Ovary (tissue), 9 donors: Measurements from ENCODE around the gene OR2V1. TPM values are rescaled to one million over a fixed set of nuclear protein-coding genes. Genes with fewer than 3 reads are reported as not detected.
A peak's percentile ranks its signal among the peaks of the same experiment; 100 is the strongest.
"Not testable (repeated sequence)": the region's sequence is repeated elsewhere in the genome, so short reads cannot be mapped to it uniquely, and the experiment has no call there.

Source experiments
- DNase-seq, 5 donors: peaks; one replicate each; pipeline ENCODE4 v3.0.0-alpha.2; 2019 to 2020
- H3K27ac ChIP-seq, 2 donors: fragments of 200-600 bp; one replicate each; pipeline versions ENCODE4 v1.5.1 to v1.8.0; 2019 to 2022
- H3K27me3 ChIP-seq: fragments of 200-600 bp; one replicate; pipeline ENCODE4 v1.8.0; 2022
- H3K36me3 ChIP-seq: fragments of 200-600 bp; sonication (generic); one replicate; pipeline ENCODE4 v1.5.1; 2019
- H3K4me1 ChIP-seq: one replicate; pipeline ENCODE4 v1.8.1; 2013; ENCODE audit warnings: mild to moderate bottlenecking, moderate library complexity; ENCODE audit not compliant: insufficient read depth
- H3K4me3 ChIP-seq: fragments of 200-600 bp; sonication (generic); one replicate; pipeline ENCODE4 v1.5.1; 2017
- H3K9me3 ChIP-seq, 2 donors: fragments of 200-600 bp in 1 of 2; sonication (generic) in 1 of 2; one replicate each; pipeline versions ENCODE4 v1.5.1 to v1.8.1; 2013 to 2019; ENCODE audit warnings: mild to moderate bottlenecking in 1 of 2, moderate library complexity in 1 of 2
- EP300 ChIP-seq: sonication (generic); formaldehyde crosslinking; IDR thresholded peaks from one replicate; pipeline ENCODE4 v1.6.1; 2017; ENCODE audit warnings: antibody characterized with exemption
- POLR2A ChIP-seq: fragments of 450-650 bp; IDR thresholded peaks from one replicate; pipeline ENCODE4 v1.6.1; 2017; ENCODE audit warnings: antibody characterized with exemption, mild to moderate bottlenecking, moderate library complexity
- WGBS, 3 donors: extraction: QIAGEN DNeasy Blood & Tissue Kit in 1 of 3; methylation state at CpG; one replicate each; pipeline versions ENCODE4 v1.1.5 to v1.1.7; 2013 to 2017; 5-methylcytosine and 5-hydroxymethylcytosine counted together
- intact Hi-C, 4 donors: fragments of 100-400 bp; cut with DNase I; formaldehyde crosslinking; loops; one replicate each; pipeline versions ENCODE4 v1.11.0 to v1.15.1; 2022 to 2023
- polyA plus RNA-seq, 2 donors: library from polyadenylated mRNA; stranded (reverse); fragments of 200-250 nt in 1 of 2; fragments of 350-450 nt in 1 of 2; fragmentation: Illumina TruSeq in 1 of 2; extraction: RNeasy Lipid Tissue Mini Kit (QIAGEN cat#74804) in 1 of 2; gene quantifications; one replicate each; pipeline ENCODE4 v1.2.3, GENCODE V29; 2013 to 2014
- total RNA-seq, 7 donors: library from RNA; depleted of rRNA in 2 of 7; stranded (reverse); fragments of >200 nt in 2 of 7; fragmentation: NEBNext Ultra II Directional in 3 of 7; extraction: Animal tissue kit (Norgen Biotek cat#: 25700) in 3 of 7; gene quantifications; one replicate each; pipeline versions ENCODE4 v1.1.0 to v1.2.4, GENCODE V29; 2016 to 2023
- TF ChIP-seq, protein P1 (sequence below), 3 donors: fragments of 450-650 bp in 2 of 3; fragments of 200-600 bp in 1 of 3; IDR thresholded peaks; one replicate each; pipeline versions ENCODE4 v1.5.1 to v1.8.0; 2016 to 2022; ENCODE audit warnings: antibody characterized with exemption in 3 of 3, mild to moderate bottlenecking in 1 of 3
- donor health status: DM: no; HTN: no; CAD: no; lungs with moderate emphysema.
- donor health status: DM: no; HTN: no; CAD: no.
- donor health status: Bipolar disorder and iron deficiency.
- donor health status: DM: yes; HTN: yes; CAD: no.
- donor health status: DM: no; HTN: no; CAD: no.
- donor health status: DM: yes; HTN: yes; CAD: no.

OR2V1 gene
- total and polyA plus RNA-seq, 9 donors = not detected

DNA sequence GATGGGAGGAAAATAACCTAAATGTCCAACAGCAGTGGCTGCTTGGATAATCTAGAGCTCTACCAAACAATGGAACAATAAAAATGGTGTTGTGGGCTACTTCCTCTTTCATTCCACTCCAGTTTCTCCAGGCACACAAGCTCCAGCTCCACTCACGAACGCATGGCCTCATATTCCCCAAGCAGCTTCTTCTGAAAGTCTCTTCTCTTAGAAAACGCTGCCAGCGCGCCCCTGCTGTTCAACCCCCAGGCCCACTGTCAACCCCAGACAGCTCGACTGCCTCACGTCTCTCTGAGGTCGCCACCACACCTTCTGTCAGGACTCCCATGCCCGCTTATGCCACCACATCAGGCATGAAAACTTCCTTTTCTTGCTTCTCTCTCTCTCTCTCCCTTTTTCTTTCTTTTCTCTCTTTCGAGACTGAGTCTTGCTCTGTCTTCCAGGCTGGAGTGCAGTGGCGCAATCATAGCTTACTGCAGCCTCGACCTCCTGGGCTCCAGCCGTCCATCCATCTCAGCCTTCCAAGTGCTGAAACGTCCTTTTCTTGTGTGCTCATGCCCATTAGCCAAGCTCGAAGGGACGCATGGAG lies 32.6 kb upstream of the OR2V1 start:
- TF ChIP-seq POLR2A = no peak
- TF ChIP-seq EP300 = no peak
- TF ChIP-seq, protein P1, sequence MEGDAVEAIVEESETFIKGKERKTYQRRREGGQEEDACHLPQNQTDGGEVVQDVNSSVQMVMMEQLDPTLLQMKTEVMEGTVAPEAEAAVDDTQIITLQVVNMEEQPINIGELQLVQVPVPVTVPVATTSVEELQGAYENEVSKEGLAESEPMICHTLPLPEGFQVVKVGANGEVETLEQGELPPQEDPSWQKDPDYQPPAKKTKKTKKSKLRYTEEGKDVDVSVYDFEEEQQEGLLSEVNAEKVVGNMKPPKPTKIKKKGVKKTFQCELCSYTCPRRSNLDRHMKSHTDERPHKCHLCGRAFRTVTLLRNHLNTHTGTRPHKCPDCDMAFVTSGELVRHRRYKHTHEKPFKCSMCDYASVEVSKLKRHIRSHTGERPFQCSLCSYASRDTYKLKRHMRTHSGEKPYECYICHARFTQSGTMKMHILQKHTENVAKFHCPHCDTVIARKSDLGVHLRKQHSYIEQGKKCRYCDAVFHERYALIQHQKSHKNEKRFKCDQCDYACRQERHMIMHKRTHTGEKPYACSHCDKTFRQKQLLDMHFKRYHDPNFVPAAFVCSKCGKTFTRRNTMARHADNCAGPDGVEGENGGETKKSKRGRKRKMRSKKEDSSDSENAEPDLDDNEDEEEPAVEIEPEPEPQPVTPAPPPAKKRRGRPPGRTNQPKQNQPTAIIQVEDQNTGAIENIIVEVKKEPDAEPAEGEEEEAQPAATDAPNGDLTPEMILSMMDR (IDR thresholded peaks at IDR 0.05) = no peak
- Histone ChIP-seq H3K4me3 (no peak overlapping the region), H3K4me1 (peaks cover 4% of the 10 kb centered on the region), H3K9me3 (no peaks in the 10 kb centered on the region), H3K27ac (no peak overlapping the region), H3K27me3 (no peaks in the 10 kb centered on the region), H3K36me3 (no peaks in the 10 kb centered on the region)
- no peak for DNase-seq
- 36 to 49% (median 36%) methylated on average over 16 of the region's 16 CpGs for WGBS, 3 donors
- intact Hi-C loops = no loop called here

- no peaks in the 10 kb centered on the region for H3K27me3 ChIP-seq
- peak overlapping the region in 1 of 2 donors; percentile 66 for H3K27ac ChIP-seq
Measured at GRCh38 chr5:181161534-181162175, 30.7 kb upstream of the OR2V1 start.

DNA sequence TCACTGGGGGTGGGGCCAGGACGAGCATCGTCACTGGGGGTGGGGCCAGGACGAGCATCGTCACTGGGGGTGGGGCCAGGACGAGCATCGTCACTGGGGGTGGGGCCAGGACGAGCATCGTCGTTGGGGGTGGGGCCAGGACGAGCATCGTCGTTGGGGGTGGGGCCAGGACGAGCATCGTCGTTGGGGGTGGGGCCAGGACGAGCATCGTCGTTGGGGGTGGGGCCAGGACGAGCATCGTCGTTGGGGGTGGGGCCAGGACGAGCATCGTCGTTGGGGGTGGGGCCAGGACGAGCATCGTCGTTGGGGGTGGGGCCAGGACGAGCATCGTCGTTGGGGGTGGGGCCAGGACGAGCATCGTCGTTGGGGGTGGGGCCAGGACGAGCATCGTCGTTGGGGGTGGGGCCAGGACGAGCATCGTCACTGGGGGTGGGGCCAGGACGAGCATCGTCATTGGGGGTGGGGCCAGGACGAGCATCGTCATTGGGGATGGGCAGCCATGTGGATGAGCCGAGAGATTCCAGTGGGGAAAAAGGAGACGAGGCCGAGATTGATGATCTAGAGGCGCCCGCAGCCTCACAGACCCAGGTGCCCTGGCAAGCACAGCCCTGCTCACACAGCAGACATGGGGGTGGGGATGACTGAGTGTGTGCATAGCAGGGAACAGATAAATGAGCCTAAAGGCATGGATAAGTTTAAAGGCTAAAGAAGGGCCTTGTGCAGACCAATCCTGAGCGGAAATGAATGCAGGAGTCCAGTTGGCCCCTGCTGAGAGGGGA lies 30.0 kb upstream of the OR2V1 start:
- H3K36me3 ChIP-seq, H3K4me1 ChIP-seq, H3K9me3 ChIP-seq, intact Hi-C loops, H3K27me3 ChIP-seq: not testable (repeated sequence)
- DNase-seq = peak; percentile 66 to 79 (median 72)
- Histone ChIP-seq H3K4me3 (peak overlapping the region; percentile 5), H3K27ac (peak overlapping the region in 1 of 2 donors; percentile 66)
- WGBS, 3 donors = 7 to 15% (median 7%) methylated on average over 15 to 18 of the region's 48 CpGs

More at GRCh38 chr5:181161534-181162175, 30.7 kb upstream of the OR2V1 start:
- no peak overlapping the region for H3K4me3 ChIP-seq
- peak in 3 of 5 donors; percentile 24 to 37 (median 34) for DNase-seq
- intact Hi-C loops = no loop called here
- TF ChIP-seq EP300 (no peak), POLR2A (no peak)
- TF ChIP-seq, protein P1 (IDR thresholded peaks at IDR 0.05) = no peak
- H3K9me3 ChIP-seq = no peaks in the 10 kb centered on the region
- H3K4me1 ChIP-seq = peaks cover 4% of the 10 kb centered on the region
- WGBS, 3 donors = 72 to 86% (median 83%) methylated on average over 4 of the region's 4 CpGs
- no peaks in the 10 kb centered on the region for H3K36me3 ChIP-seq

DNA sequence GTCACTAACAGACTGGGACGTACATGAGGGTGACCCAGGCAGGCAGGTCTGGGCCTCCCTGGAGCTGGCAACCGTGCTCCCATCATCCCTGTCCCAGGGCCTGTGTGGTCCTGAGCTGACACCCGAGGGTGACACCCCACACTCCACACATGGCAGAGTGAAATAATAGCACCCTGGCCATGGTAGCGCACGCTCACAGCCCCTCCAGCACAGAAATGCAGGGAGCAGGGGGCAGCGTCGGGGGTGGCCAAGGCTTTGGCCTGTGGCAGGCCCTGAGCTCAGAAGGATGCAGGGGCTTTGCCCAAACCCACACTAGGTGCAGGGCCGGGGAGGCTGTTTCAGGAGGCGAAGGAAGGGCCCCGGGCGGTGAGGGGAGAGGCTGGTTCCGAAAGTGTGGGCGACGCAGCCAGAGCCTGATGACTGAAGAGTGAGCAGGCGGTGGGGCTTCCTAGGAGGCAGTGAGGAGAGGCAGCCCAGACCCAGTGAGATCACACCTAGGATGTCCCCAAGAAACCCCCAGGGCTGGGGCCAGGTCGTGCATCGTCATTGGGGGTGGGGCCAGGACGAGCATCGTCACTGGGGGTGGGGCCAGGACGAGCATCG lies 29.3 kb upstream of the OR2V1 start:
- no peaks in the 10 kb centered on the region for H3K36me3 ChIP-seq
- intact Hi-C loops = no loop called here
- H3K27me3 ChIP-seq = no peaks in the 10 kb centered on the region
- TF ChIP-seq, protein P1 (IDR thresholded peaks at IDR 0.05) = no peak
- peak; percentile 27 for TF ChIP-seq POLR2A
- no peak for TF ChIP-seq EP300
- peak overlapping the region; percentile 27 for H3K4me3 ChIP-seq
- 24 to 53% (median 24%) methylated on average over 15 to 21 of the region's 21 CpGs for WGBS, 3 donors
- peak overlapping the region; percentile 64 to 72 for H3K27ac ChIP-seq
- no peaks in the 10 kb centered on the region for H3K9me3 ChIP-seq
- H3K4me1 ChIP-seq = peaks cover 4% of the 10 kb centered on the region
- peak; percentile 64 to 74 (median 72) for DNase-seq
